Measurements from ENCODE around the gene TRIP12. TPM values are rescaled to one million over a fixed set of nuclear protein-coding genes. Genes with fewer than 3 reads are reported as not detected.

The TRIP12 gene
- total and polyA plus RNA-seq, 2 of the 13 experiments (the other 11 are each of a cell fraction or from before 2014, with no cell fraction given) = 72.1 to 153 TPM

DNA sequence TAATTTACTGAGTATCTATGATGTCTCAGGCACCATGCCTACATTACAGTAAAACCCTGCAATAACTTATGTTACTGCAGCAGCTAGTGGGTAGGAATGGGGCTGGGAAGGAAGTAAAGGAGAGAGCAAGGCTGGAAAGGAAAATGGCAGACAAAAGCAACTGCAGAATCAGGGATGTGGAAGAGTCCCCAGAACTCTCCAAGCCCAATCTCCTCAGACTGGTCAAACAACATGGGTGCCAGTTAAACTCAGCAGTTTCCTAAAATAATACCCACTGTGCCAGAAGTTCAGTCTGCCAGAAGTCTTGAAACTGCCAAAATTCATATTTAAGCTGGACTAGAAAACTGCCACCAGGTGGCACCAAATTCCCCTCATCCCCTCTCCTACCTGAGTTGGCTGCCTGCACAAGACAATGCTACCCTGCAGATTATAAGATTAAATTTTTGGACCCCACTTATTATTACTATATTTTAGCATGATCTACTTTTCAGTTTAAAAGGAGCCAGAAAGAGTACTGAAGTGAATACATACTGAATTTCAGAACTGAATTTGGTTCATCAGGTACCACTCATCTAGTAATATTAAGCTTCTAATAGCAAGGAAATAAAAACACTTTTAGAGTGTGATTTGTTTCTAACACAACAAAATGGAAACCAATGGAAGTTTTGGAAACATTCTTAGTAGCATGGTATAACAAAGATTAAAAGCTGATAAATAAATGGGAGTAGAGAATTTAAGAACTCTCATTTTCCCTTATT is 120.6 kb downstream of the TRIP12 start (continued):
- TF ChIP-seq CTCF (CRISPR knock-in tag; IDR thresholded peaks at IDR 0.05) = peak; percentile 67

DNA sequence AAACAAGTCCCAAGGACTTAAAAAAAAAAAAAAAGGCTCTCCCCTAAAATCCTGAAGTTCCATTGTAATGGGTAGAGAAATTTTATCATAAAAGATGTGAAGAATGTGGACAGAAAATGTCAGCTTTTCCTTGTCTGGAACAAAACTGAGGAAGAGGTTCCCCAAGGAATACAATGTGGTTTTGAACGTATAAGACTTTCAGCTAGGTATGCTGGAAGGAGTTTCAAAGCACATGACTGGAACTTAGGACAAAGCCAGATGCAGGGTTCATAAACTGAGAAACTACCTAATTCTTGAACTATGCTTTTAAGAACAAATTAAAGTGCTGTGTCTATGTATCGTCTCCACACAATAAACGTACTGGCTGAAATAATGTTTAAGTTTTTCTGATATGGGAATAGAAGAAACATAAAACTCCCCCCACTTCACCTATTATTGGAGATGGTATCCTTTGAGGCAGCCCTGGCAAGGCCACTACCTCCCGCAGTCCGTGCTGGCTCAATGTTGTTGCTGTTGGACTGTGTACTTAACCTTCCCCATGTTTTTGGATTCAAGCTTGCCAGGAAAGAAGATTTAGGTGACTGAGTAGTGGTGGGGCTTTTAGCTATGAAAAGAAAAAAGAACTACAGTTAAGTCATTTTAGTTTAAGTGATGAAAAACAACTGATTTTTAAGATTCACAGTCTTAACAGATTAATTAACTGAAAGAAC is 123.2 kb downstream of the TRIP12 start:
- CTCF ChIA-PET (ENCODE audit: low intra/inter-chr PET ratio, low total read pairs) = no interaction called here
- H3K36me3 ChIP-seq (replicated peaks in 1 of 2; ENCODE audit: control insufficient read depth in 1 of 2, insufficient read depth in 2 of 2, low read length in 2 of 2) = peaks cover 27 to 73% of the 10 kb centered on the region in 2 experiments
- H3K27ac ChIP-seq (ENCODE audit: extremely low read length, insufficient read depth, low read length) = no peak overlapping the region
- H3K9ac ChIP-seq (ENCODE audit: insufficient read depth, low read depth, low read length) = no peak overlapping the region
- H3K4me2 ChIP-seq (ENCODE audit: low read depth, low read length) = no peak overlapping the region
- POLR2A ChIA-PET = no interaction called here
- FAIRE-seq (no peak), ATAC-seq (no peak), DNase-seq (ENCODE audit: low spot score) (no peak)
- no peaks in the 10 kb centered on the region for H3K27me3 ChIP-seq (ENCODE audit: control insufficient read depth in 1 of 2, insufficient read depth in 2 of 2, low read length in 2 of 2)
- no peaks in the 10 kb centered on the region; the same call in none of the 2 replicates for H4K20me1 ChIP-seq (ENCODE audit: insufficient read depth, low read length)
- H2AFZ ChIP-seq (ENCODE audit: low read length) = no peak overlapping the region
- no peaks in the 10 kb centered on the region for H3K4me1 ChIP-seq (ENCODE audit: insufficient read depth, low read length)
- in situ Hi-C loops (cut with HindIII; ENCODE audit: extremely low pct_ligation_motif_present, low pct_unique_long_range_greater_than_20kb) = no loop called here
- 95% methylated on average over 5 of the region's 5 CpGs for WGBS (ENCODE audit: low lambda C conversion rate)
- no peaks in the 10 kb centered on the region for H3K9me3 ChIP-seq (ENCODE audit: low read length)
- no TSS peak for BruUV-seq (replicated peaks)
- no peak overlapping the region for H3K4me3 ChIP-seq (replicated peaks in 1 of 3; ENCODE audit: insufficient read depth in 1 of 3, low read depth in 2 of 3, low read length in 3 of 3)
- H3K79me2 ChIP-seq (ENCODE audit: insufficient read depth, low read length) = no peaks in the 10 kb centered on the region
- intact Hi-C loops (cut with micrococcal nuclease; ENCODE audit: unreplicated experiment) = no loop called here
- TF ChIP-seq DZIP1 (CRISPR knock-in tag; IDR thresholded peaks at IDR 0.05) (no peak), ARHGAP35 (CRISPR knock-in tag; IDR thresholded peaks at IDR 0.05; ENCODE audit: borderline replicate concordance) (no peak), RBM22 (optimal IDR thresholded peaks at IDR 0.05; ENCODE audit: low read length) (no peak), ISX (CRISPR knock-in tag; conservative IDR thresholded peaks at IDR 0.05) (no peak), ZNF878 (CRISPR knock-in tag; IDR thresholded peaks at IDR 0.05) (no peak), MTA3 (CRISPR knock-in tag; IDR thresholded peaks at IDR 0.05) (no peak), NKX3-1 (CRISPR knock-in tag; IDR thresholded peaks at IDR 0.05) (no peak)
- TF ChIP-seq, protein P1, sequence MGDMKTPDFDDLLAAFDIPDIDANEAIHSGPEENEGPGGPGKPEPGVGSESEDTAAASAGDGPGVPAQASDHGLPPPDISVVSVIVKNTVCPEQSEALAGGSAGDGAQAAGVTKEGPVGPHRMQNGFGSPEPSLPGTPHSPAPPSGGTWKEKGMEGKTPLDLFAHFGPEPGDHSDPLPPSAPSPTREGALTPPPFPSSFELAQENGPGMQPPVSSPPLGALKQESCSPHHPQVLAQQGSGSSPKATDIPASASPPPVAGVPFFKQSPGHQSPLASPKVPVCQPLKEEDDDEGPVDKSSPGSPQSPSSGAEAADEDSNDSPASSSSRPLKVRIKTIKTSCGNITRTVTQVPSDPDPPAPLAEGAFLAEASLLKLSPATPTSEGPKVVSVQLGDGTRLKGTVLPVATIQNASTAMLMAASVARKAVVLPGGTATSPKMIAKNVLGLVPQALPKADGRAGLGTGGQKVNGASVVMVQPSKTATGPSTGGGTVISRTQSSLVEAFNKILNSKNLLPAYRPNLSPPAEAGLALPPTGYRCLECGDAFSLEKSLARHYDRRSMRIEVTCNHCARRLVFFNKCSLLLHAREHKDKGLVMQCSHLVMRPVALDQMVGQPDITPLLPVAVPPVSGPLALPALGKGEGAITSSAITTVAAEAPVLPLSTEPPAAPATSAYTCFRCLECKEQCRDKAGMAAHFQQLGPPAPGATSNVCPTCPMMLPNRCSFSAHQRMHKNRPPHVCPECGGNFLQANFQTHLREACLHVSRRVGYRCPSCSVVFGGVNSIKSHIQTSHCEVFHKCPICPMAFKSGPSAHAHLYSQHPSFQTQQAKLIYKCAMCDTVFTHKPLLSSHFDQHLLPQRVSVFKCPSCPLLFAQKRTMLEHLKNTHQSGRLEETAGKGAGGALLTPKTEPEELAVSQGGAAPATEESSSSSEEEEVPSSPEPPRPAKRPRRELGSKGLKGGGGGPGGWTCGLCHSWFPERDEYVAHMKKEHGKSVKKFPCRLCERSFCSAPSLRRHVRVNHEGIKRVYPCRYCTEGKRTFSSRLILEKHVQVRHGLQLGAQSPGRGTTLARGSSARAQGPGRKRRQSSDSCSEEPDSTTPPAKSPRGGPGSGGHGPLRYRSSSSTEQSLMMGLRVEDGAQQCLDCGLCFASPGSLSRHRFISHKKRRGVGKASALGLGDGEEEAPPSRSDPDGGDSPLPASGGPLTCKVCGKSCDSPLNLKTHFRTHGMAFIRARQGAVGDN (CRISPR knock-in tag; IDR thresholded peaks at IDR 0.05) = no peak
- TF ChIP-seq, protein P2, sequence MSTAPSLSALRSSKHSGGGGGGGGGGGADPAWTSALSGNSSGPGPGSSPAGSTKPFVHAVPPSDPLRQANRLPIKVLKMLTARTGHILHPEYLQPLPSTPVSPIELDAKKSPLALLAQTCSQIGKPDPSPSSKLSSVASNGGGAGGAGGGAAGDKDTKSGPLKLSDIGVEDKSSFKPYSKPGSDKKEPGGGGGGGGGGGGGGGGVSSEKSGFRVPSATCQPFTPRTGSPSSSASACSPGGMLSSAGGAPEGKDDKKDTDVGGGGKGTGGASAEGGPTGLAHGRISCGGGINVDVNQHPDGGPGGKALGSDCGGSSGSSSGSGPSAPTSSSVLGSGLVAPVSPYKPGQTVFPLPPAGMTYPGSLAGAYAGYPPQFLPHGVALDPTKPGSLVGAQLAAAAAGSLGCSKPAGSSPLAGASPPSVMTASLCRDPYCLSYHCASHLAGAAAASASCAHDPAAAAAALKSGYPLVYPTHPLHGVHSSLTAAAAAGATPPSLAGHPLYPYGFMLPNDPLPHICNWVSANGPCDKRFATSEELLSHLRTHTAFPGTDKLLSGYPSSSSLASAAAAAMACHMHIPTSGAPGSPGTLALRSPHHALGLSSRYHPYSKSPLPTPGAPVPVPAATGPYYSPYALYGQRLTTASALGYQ (CRISPR knock-in tag; IDR thresholded peaks at IDR 0.05) = no peak
